HepG2 (cell line): ENCODE results near the gene HPS6. TPM values are rescaled to one million over a fixed set of nuclear protein-coding genes. Genes with fewer than 3 reads are reported as not detected.

Experiments
- BHLHE40 ChIP-seq: IDR thresholded peaks from 2 replicates; pipeline ENCODE4 v1.6.1; 2011; ENCODE audit warnings: low read length, improper control_type of control experiment
- CENPBD1 ChIP-seq: sonication (generic); formaldehyde crosslinking; IDR thresholded peaks from 2 replicates; pipeline ENCODE4 v1.8.0; 2022; ENCODE audit warnings: missing genetic modification reagents, low read depth, mild to moderate bottlenecking, borderline replicate concordance
- CREM ChIP-seq, 2 experiments: sonication (generic) in 1 of 2; formaldehyde crosslinking in 1 of 2; IDR thresholded peaks; 2 replicates each; pipeline versions ENCODE4 v1.4.0 to v1.6.1; 2016 to 2020; ENCODE audit warnings: antibody characterized with exemption in 1 of 2, mild to moderate bottlenecking in 1 of 2, missing genetic modification reagents in 1 of 2
- ELK4 ChIP-seq: sonication (generic); formaldehyde crosslinking; IDR thresholded peaks from 2 replicates; pipeline ENCODE4 v1.9.0; 2021; ENCODE audit warnings: missing genetic modification reagents, borderline replicate concordance
- KLF13 ChIP-seq: sonication (generic); formaldehyde crosslinking; IDR thresholded peaks from 2 replicates; pipeline ENCODE4 v1.4.0; 2020; ENCODE audit warnings: mild to moderate bottlenecking, missing genetic modification reagents
- MED1 ChIP-seq: sonication (generic); formaldehyde crosslinking; IDR thresholded peaks from 2 replicates; pipeline ENCODE4 v1.4.0; 2020; ENCODE audit warnings: missing genetic modification reagents
- NFKB2 ChIP-seq: sonication (generic); formaldehyde crosslinking; IDR thresholded peaks from 2 replicates; pipeline ENCODE4 v1.4.0; 2020; ENCODE audit warnings: missing genetic modification reagents, borderline replicate concordance
- POGK ChIP-seq: sonication (generic); formaldehyde crosslinking; conservative IDR thresholded peaks from 2 replicates; pipeline ENCODE4 v1.8.0; 2022; ENCODE audit warnings: mild to moderate bottlenecking, moderate library complexity, missing genetic modification reagents
- POLR2G ChIP-seq: fragments of 200-400 bp; formaldehyde crosslinking; IDR thresholded peaks from 2 replicates; pipeline ENCODE4 v1.6.1; 2018; ENCODE audit warnings: mild to moderate bottlenecking, low read depth, low read length, moderate library complexity
- PRPF4 ChIP-seq: fragments of 200-400 bp; formaldehyde crosslinking; IDR thresholded peaks from 2 replicates; pipeline ENCODE4 v1.6.1; 2016; ENCODE audit warnings: low read length, low read depth; ENCODE audit not compliant: poor library complexity, severe bottlenecking
- SMARCC2 ChIP-seq: fragments of 450-650 bp; IDR thresholded peaks from 2 replicates; pipeline ENCODE4 v1.6.1; 2017; ENCODE audit warnings: antibody characterized with exemption, mild to moderate bottlenecking
- ZNF20 ChIP-seq: sonication (generic); formaldehyde crosslinking; IDR thresholded peaks from 2 replicates; pipeline ENCODE4 v1.4.0; 2020; ENCODE audit warnings: mild to moderate bottlenecking, moderate library complexity, missing genetic modification reagents
- ZNF234 ChIP-seq: sonication (generic); formaldehyde crosslinking; conservative IDR thresholded peaks from 2 replicates; pipeline ENCODE4 v1.5.1; 2020; ENCODE audit warnings: mild to moderate bottlenecking, missing genetic modification reagents
- ZNF564 ChIP-seq: sonication (generic); formaldehyde crosslinking; IDR thresholded peaks from 2 replicates; pipeline ENCODE4 v1.8.1; 2023; ENCODE audit warnings: mild to moderate bottlenecking, missing genetic modification reagents
- ZNF567 ChIP-seq: sonication (generic); formaldehyde crosslinking; IDR thresholded peaks from 2 replicates; pipeline ENCODE4 v1.8.1; 2023; ENCODE audit warnings: mild to moderate bottlenecking, missing genetic modification reagents, borderline replicate concordance
- ZNF616 ChIP-seq: sonication (generic); formaldehyde crosslinking; IDR thresholded peaks from 2 replicates; pipeline ENCODE4 v1.5.0; 2020; ENCODE audit warnings: low read depth, mild to moderate bottlenecking, missing genetic modification reagents
- ZNF646 ChIP-seq: sonication (generic); formaldehyde crosslinking; IDR thresholded peaks from 2 replicates; pipeline ENCODE4 v1.9.0; 2021; ENCODE audit warnings: mild to moderate bottlenecking, missing genetic modification reagents
- polyA plus RNA-seq, 8 experiments: library from polyadenylated mRNA; depleted of rRNA in 3 of 8; stranded (reverse) in 7 of 8; unstranded in 1 of 8; fragments of >200 nt; fragmentation: Illumina TruSeq in 4 of 8; extraction: Trizol in 4 of 8; gene quantifications; 2 replicates each; pipeline versions ENCODE4 v1.2.1 to v1.2.3, GENCODE V29; 2011 to 2016; ENCODE audit warnings: low read depth in 4 of 8, missing spikeins in 1 of 8, mixed read lengths in 1 of 8; ENCODE audit not compliant: insufficient read depth in 1 of 8
- total RNA-seq, 5 experiments: library from RNA; depleted of rRNA; stranded (reverse); fragments of >200 nt; fragmentation: Illumina TruSeq; extraction: Trizol; gene quantifications; 2 replicates each; pipeline ENCODE4 v1.2.3, GENCODE V29; 2016; ENCODE audit warnings: low read depth in 1 of 5

Gene HPS6
- total and polyA plus RNA-seq, 2 of the 13 experiments (the other 11 are each of a cell fraction or from before 2014, with no cell fraction given), result 2.9 to 14.9 TPM

GRCh38 chr10:102064868-102065560, at the start of gene HPS6 (continued):
- TF ChIP-seq ZNF234 (peak; percentile 55; the same call in 1 of the 2 replicates), POGK (CRISPR knock-in tag) (peak; percentile 67; the same call in 1 of the 2 replicates), ZNF567 (CRISPR knock-in tag) (no peak), ZNF564 (CRISPR knock-in tag) (no peak; the same call in none of the 2 replicates), POLR2G (peak; percentile 94), ZNF616 (CRISPR knock-in tag) (no peak), ZNF20 (CRISPR knock-in tag) (no peak), ZNF646 (CRISPR knock-in tag) (no peak), NFKB2 (CRISPR knock-in tag) (peak; percentile 67; the same call in 1 of the 2 replicates), CENPBD1 (CRISPR knock-in tag) (no peak; the same call in 1 of the 2 replicates), ELK4 (CRISPR knock-in tag) (no peak), CREM (IDR thresholded peaks at IDR 0.05) (peak; percentile 50; the same call in 1 of the 2 replicates), CREM (CRISPR knock-in tag; IDR thresholded peaks at IDR 0.05) (no peak), BHLHE40 (no peak), KLF13 (CRISPR knock-in tag) (no peak), MED1 (CRISPR knock-in tag) (peak; percentile 48; the same call in 1 of the 2 replicates), SMARCC2 (no peak), PRPF4 (no peak)
